Uterus (tissue), 4 donors: ENCODE data around the gene CCDC200. TPM values are rescaled to one million over a fixed set of nuclear protein-coding genes. Genes with fewer than 3 reads are reported as not detected.

ENCODE experiments used
- DNase-seq, 2 donors: peaks; one replicate each; pipeline ENCODE4 v3.0.0-alpha.2; 2019 to 2020
- H3K27ac ChIP-seq, 2 donors: fragments of 200-600 bp; sonication (generic); 1 replicate in 1 of 2; 2 replicates in 1 of 2; pipeline ENCODE4 v1.5.1; 2016 to 2018
- H3K27me3 ChIP-seq, 2 donors: fragments of 200-600 bp; sonication (generic); one replicate each; pipeline ENCODE4 v1.5.1; 2018 to 2019; ENCODE audit warnings: control low read depth in 1 of 2
- H3K36me3 ChIP-seq, 2 donors: fragments of 200-600 bp; sonication (generic); one replicate each; pipeline ENCODE4 v1.5.1; 2019; ENCODE audit warnings: control low read depth in 1 of 2
- H3K4me1 ChIP-seq, 2 donors: fragments of 200-600 bp; sonication (generic); one replicate each; pipeline ENCODE4 v1.5.1; 2018 to 2019; ENCODE audit warnings: control low read depth in 1 of 2
- H3K4me3 ChIP-seq, 2 donors: fragments of 200-600 bp; sonication (generic); 1 replicate in 1 of 2; 2 replicates in 1 of 2; pipeline ENCODE4 v1.5.1; 2018 to 2019; ENCODE audit warnings: mild to moderate bottlenecking in 1 of 2
- H3K9me3 ChIP-seq, 2 donors: fragments of 200-600 bp; sonication (generic); one replicate each; pipeline ENCODE4 v1.5.1; 2019; ENCODE audit warnings: control low read depth in 1 of 2
- CTCF ChIP-seq, 4 experiments: fragments of 200-600 bp in 2 of 4; fragments of 450-650 bp in 2 of 4; sonication (generic) in 2 of 4; IDR thresholded peaks; one replicate each; pipeline ENCODE4 v1.5.1; 2016 to 2019; ENCODE audit warnings: antibody characterized with exemption in 4 of 4, mild to moderate bottlenecking in 2 of 4, moderate library complexity in 1 of 4
- POLR2A ChIP-seq, 2 donors: fragments of 450-650 bp; IDR thresholded peaks; one replicate each; pipeline ENCODE4 v1.6.1; 2016; ENCODE audit warnings: antibody characterized with exemption in 2 of 2, mild to moderate bottlenecking in 1 of 2, moderate library complexity in 1 of 2
- intact Hi-C: fragments of 100-400 bp; cut with DNase I; formaldehyde crosslinking; loops from one replicate; pipeline ENCODE4 v1.15.1; 2023; ENCODE audit warnings: low total_unique reads
- total RNA-seq, 4 donors: library from RNA; depleted of rRNA in 3 of 4; stranded (reverse); fragments of >200 nt in 3 of 4; gene quantifications; one replicate each; pipeline versions ENCODE4 v1.1.0 to v1.2.4, GENCODE V29; 2014 to 2023
- donor health status: DM: yes; HTN: yes; CAD: no.

The CCDC200 gene
- total RNA-seq, 4 donors from 2014 or later: not detected

GRCh38 chr17:43217614-43218087, 10.8 kb downstream of the CCDC200 start:
- Histone ChIP-seq H3K27me3 (no peaks in the 10 kb centered on the region), H3K9me3 (no peaks in the 10 kb centered on the region), H3K27ac (no peak overlapping the region), H3K4me3 (no peak overlapping the region), H3K4me1 (no peaks in the 10 kb centered on the region), H3K36me3 (no peaks in the 10 kb centered on the region)
- DNase-seq: no peak
- intact Hi-C loops: no loop called here
- TF ChIP-seq CTCF (IDR thresholded peaks at IDR 0.05) (no peak), POLR2A (IDR thresholded peaks at IDR 0.05) (no peak)

DNA sequence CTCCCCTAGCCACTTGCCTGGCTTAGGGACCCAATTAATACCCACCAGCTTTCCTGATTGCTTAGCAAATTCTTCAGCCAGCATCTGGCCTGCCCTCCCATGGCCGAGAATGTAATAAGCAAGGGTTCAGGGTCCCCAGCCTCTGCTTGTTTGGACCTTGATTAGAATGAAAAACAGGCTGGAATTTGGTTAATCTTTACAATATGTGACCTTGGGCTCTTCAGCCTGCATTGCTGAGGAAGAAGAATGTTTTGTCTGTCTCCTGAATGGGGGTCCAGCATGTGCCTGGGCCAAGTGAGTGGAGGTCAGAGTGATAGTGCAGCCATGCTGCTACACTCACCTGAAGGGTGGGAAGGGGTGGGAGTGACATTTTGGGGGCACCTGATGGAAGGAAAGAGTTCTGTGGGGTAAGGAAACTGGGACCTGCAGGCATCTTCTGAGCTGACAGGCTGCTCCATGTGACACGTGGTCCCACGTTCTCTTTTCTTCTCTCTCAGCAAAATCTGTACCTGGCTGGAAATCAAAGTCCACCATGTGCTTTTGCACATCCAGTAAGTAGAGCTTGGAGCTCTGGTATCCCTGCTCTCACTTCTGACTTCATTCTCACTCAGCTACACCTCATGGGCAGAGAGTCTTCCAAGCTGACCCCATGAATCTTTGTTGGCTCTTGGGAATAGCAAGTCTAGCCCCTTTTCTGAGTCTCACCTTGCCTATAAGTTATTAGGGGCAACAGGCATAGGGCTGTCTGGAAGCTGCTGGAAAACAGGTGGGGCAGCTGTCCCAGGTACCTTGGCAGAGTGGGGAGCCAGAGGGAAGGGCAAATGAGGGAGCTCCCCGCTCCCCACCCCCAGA, 11.4 kb downstream of the CCDC200 start:
- Histone ChIP-seq H3K27me3 (no peaks in the 10 kb centered on the region), H3K36me3 (no peaks in the 10 kb centered on the region), H3K4me1 (no peaks in the 10 kb centered on the region), H3K9me3 (no peaks in the 10 kb centered on the region), H3K27ac (no peak overlapping the region), H3K4me3 (no peak overlapping the region)
- DNase-seq: no peak
- TF ChIP-seq POLR2A (IDR thresholded peaks at IDR 0.05) (no peak), CTCF (IDR thresholded peaks at IDR 0.05) (no peak)
- intact Hi-C loops: no loop called here

- H3K9me3 ChIP-seq: no peaks in the 10 kb centered on the region
- intact Hi-C loops: no loop called here
- no peak for DNase-seq
- no peak for TF ChIP-seq POLR2A (IDR thresholded peaks at IDR 0.05)
- no peak for TF ChIP-seq CTCF (IDR thresholded peaks at IDR 0.05)
- no peaks in the 10 kb centered on the region for H3K27me3 ChIP-seq
- no peak overlapping the region for H3K27ac ChIP-seq
- no peak overlapping the region for H3K4me3 ChIP-seq
- H3K4me1 ChIP-seq: no peaks in the 10 kb centered on the region
- no peaks in the 10 kb centered on the region for H3K36me3 ChIP-seq
Observed at GRCh38 chr17:43216369-43216761, 12.1 kb downstream of the CCDC200 start.

DNA sequence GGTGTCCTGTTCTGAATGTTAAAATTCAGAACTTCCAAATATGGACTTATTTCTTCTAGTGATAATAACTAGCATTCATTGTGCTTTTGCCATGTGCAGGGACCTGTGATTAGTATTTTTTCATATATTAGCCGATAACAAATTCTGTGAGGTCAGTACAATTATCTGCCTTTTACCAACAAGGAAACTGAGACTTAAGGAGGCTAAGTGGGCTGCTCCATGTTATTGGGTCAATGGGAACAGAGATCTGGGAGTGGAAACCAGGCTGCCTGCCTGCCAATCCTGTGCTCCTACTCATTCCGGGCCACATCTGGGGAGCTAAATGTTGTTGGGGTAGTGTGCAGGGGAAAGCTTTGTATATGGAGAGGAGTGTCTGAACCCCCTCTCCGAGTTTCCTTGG, 13.1 kb downstream of the CCDC200 start:
- TF ChIP-seq POLR2A (IDR thresholded peaks at IDR 0.05) (no peak), CTCF (IDR thresholded peaks at IDR 0.05) (no peak)
- H3K9me3 ChIP-seq: no peaks in the 10 kb centered on the region
- H3K27me3 ChIP-seq: no peaks in the 10 kb centered on the region
- intact Hi-C loops: no loop called here
- H3K27ac ChIP-seq: no peak overlapping the region
- no peaks in the 10 kb centered on the region for H3K36me3 ChIP-seq
- no peak overlapping the region for H3K4me3 ChIP-seq
- DNase-seq: no peak
- no peaks in the 10 kb centered on the region for H3K4me1 ChIP-seq

DNA sequence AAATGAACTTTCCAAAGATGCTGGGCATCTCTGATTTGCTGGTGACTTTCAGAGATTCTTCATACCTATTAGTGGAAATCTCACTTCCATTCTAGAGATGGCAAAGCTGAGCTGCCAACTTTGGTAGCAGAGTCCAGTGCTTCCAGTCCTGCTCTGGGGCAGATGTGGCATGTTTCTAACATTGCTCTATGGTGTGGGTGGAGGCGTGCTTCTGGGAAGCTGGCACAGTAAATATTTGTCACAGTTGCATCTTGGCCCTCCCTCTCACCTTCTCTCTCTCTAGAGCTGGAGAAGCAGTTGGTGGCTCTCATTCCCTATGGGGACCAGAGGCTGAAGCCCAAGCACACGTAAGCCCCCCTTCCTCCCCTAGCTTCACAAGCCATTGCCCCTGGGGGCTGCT, 14.9 kb downstream of the CCDC200 start:
- intact Hi-C loops: no loop called here
- no peaks in the 10 kb centered on the region for H3K36me3 ChIP-seq

More for the DNA sequence above, 14.9 kb downstream of the CCDC200 start:
- no peak for DNase-seq
- H3K27ac ChIP-seq: no peak overlapping the region
- no peaks in the 10 kb centered on the region for H3K27me3 ChIP-seq
- no peak for TF ChIP-seq CTCF (IDR thresholded peaks at IDR 0.05)
- TF ChIP-seq POLR2A (IDR thresholded peaks at IDR 0.05): no peak
- no peaks in the 10 kb centered on the region for H3K9me3 ChIP-seq
- no peak overlapping the region for H3K4me3 ChIP-seq
- no peaks in the 10 kb centered on the region for H3K4me1 ChIP-seq
